Lung (tissue), 12 donors: ENCODE data around the gene ASB12. TPM values are rescaled to one million over a fixed set of nuclear protein-coding genes. Genes with fewer than 3 reads are reported as not detected.

ENCODE experiments used
- ATAC-seq: fragments of 200-7000 bp; cut with Tn5 transposase; one replicate; pipeline ENCODE4 v1.9.1; 2020; ENCODE audit warnings: moderate number of reproducible peaks; ENCODE audit not compliant: insufficient read depth, low FRiP score
- DNase-seq, 3 donors: peaks; one replicate each; pipeline ENCODE4 v3.0.0-alpha.2; 2013 to 2017
- H3K27ac ChIP-seq, 2 donors: one replicate each; pipeline ENCODE4 v1.5.1; 2013; ENCODE audit warnings: mild to moderate bottlenecking in 2 of 2, moderate library complexity in 2 of 2, control low read depth in 1 of 2, inconsistent platforms in 1 of 2, low read depth in 1 of 2, low read length in 1 of 2
- H3K27me3 ChIP-seq, 3 donors: one replicate each; pipeline ENCODE4 v1.5.1; 2013; ENCODE audit warnings: low read length in 2 of 3; ENCODE audit not compliant: control insufficient read depth in 3 of 3, insufficient read depth in 3 of 3
- H3K36me3 ChIP-seq, 4 donors: one replicate each; pipeline ENCODE4 v1.5.1; 2013; ENCODE audit warnings: low read length in 4 of 4, mild to moderate bottlenecking in 1 of 4, moderate library complexity in 1 of 4; ENCODE audit not compliant: control insufficient read depth in 4 of 4, insufficient read depth in 4 of 4
- H3K4me1 ChIP-seq, 5 donors: one replicate each; pipeline ENCODE4 v1.5.1; 2013; ENCODE audit warnings: low read length in 5 of 5, mild to moderate bottlenecking in 2 of 5, moderate library complexity in 1 of 5; ENCODE audit not compliant: control insufficient read depth in 5 of 5, insufficient read depth in 5 of 5
- H3K4me3 ChIP-seq: one replicate; pipeline ENCODE4 v1.5.1; 2013; ENCODE audit warnings: mild to moderate bottlenecking, control low read depth, moderate library complexity
- H3K9ac ChIP-seq, 2 donors: one replicate each; pipeline ENCODE4 v1.5.1; 2013; ENCODE audit warnings: low read length in 2 of 2, control low read depth in 1 of 2; ENCODE audit not compliant: insufficient read depth in 1 of 2
- H3K9me3 ChIP-seq, 4 donors: one replicate each; pipeline ENCODE4 v1.5.1; 2013; ENCODE audit warnings: low read length in 3 of 4, mild to moderate bottlenecking in 1 of 4, moderate library complexity in 1 of 4; ENCODE audit not compliant: control insufficient read depth in 4 of 4, insufficient read depth in 3 of 4
- WGBS, 2 donors: extraction: QIAGEN DNeasy Blood & Tissue Kit; methylation state at CpG; one replicate each; pipeline ENCODE4 v1.1.7; 2013; 5-methylcytosine and 5-hydroxymethylcytosine counted together
- polyA plus RNA-seq, 2 donors: library from polyadenylated mRNA; stranded (reverse); fragments of 200-250 nt; gene quantifications; one replicate each; pipeline ENCODE4 v1.2.1, GENCODE V29; 2013
- total RNA-seq, 2 donors: library from RNA; depleted of rRNA in 1 of 2; stranded (reverse); fragments of >200 nt in 1 of 2; gene quantifications; one replicate each; pipeline ENCODE4 v1.2.1, GENCODE V29; 2014 to 2021
- TF ChIP-seq, protein P1 (sequence below): IDR thresholded peaks from 2 replicates; pipeline ENCODE4 v1.5.1; 2012; ENCODE audit warnings: mild to moderate bottlenecking; ENCODE audit errors: control extremely low read depth, extremely low read depth
- donor health status: control.
- donor health status: control.
- donor health status: Bipolar disorder and iron deficiency.
- donor health status: healthy.
- donor health status: DM: yes; HTN: yes; CAD: no.

Gene ASB12
- total and polyA plus RNA-seq, 4 donors: 0.11 to 0.46 (median 0.16) TPM; not detected in 1

DNA sequence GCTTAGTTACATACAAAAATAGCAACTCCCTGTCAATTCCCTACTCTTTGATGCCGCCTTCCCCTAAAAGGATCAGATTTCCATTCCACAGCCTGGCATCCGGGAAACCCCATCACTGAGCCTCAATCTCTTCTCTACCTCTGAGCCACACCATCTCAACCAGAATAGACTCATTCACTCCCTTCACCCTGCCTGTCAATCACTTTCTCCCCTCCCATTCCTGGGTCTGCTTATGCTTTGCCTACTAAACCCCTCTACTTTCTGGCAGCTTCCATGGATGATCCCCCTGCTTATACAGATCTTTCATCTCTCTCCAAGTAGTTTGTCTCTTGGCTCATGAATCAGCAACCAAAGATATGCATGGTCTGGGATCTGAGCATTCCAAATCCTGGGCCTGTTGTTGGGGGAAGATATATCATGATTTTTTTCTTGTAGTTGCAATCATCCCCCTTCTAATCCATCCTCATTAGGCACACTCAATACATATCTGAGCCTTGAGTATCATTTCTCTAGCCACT lies 27.5 kb downstream of the ASB12 start:
- peak in 1 of 3 donors; percentile 0 for DNase-seq
- H3K4me1 ChIP-seq: peaks cover 0 to 20% (median 8%) of the 10 kb centered on the region in 5 donors
- no peak for ATAC-seq
- H3K36me3 ChIP-seq: no peaks in the 10 kb centered on the region
- H3K4me3 ChIP-seq: no peak overlapping the region
- no peak overlapping the region for H3K9ac ChIP-seq
- TF ChIP-seq, protein P1, sequence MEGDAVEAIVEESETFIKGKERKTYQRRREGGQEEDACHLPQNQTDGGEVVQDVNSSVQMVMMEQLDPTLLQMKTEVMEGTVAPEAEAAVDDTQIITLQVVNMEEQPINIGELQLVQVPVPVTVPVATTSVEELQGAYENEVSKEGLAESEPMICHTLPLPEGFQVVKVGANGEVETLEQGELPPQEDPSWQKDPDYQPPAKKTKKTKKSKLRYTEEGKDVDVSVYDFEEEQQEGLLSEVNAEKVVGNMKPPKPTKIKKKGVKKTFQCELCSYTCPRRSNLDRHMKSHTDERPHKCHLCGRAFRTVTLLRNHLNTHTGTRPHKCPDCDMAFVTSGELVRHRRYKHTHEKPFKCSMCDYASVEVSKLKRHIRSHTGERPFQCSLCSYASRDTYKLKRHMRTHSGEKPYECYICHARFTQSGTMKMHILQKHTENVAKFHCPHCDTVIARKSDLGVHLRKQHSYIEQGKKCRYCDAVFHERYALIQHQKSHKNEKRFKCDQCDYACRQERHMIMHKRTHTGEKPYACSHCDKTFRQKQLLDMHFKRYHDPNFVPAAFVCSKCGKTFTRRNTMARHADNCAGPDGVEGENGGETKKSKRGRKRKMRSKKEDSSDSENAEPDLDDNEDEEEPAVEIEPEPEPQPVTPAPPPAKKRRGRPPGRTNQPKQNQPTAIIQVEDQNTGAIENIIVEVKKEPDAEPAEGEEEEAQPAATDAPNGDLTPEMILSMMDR: no peak
- no peaks in the 10 kb centered on the region for H3K9me3 ChIP-seq
- no peak overlapping the region for H3K27ac ChIP-seq
- no peaks in the 10 kb centered on the region for H3K27me3 ChIP-seq
- WGBS, 2 donors: 76 to 78% methylated on average over 2 of the region's 2 CpGs

DNA sequence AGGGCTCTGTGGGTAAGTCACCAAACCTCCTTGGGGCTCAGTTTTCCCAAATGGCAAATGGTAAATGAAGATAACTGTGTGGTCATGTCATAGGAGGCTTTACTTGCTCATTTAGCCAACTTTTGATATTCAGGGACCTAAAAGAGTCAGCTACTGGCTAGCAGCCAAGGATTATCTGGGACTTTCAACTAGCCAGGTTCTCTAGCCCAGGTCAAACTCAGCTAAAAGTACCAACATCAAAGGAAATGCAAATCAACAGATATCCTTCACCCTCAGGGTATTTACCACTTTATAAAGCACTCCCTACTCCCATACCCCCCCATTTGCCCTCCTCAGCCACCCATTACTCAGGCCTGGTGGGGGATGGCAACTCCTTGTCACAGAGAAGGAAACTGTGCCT lies 32.4 kb downstream of the ASB12 start:
- no peak overlapping the region for H3K4me3 ChIP-seq
- ATAC-seq (no peak), DNase-seq (no peak)
- no peaks in the 10 kb centered on the region for H3K36me3 ChIP-seq
- TF ChIP-seq, protein P1: no peak
- H3K27ac ChIP-seq: no peak overlapping the region
- peaks cover 0 to 3% (median 0%) of the 10 kb centered on the region in 5 donors for H3K4me1 ChIP-seq
- peaks cover 0 to 2% (median 0%) of the 10 kb centered on the region in 4 donors for H3K9me3 ChIP-seq
- no peaks in the 10 kb centered on the region for H3K27me3 ChIP-seq
- no peak overlapping the region for H3K9ac ChIP-seq

DNA sequence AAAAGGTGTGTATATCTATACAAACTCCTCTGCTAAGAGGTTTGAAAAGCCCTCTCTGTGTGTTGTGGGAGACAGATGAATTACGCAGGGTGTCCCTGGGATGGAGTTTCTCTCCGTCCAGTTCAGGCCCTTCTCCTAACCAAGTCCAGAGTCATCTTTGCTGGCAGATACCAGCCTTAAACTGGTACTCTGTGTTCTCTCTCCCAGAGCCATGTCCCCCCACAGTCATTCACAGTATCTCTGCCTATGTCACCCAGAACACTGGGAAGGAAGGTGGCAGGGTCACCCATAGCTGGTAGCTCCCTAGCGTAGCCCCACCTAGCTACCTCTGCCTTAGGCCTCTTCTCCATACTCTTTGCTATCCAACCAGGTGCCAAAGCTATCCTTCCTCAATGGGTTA lies 33.8 kb downstream of the ASB12 start:
- H3K9me3 ChIP-seq: peaks cover 0 to 2% (median 0%) of the 10 kb centered on the region in 4 donors
- 86 to 93% methylated on average over 3 of the region's 3 CpGs for WGBS, 2 donors

More for the DNA sequence above, 33.8 kb downstream of the ASB12 start:
- peaks cover 0 to 3% (median 0%) of the 10 kb centered on the region in 5 donors for H3K4me1 ChIP-seq
- ATAC-seq (no peak), DNase-seq (no peak)
- peaks cover 0 to 2% (median 0%) of the 10 kb centered on the region in 4 donors for H3K36me3 ChIP-seq
- H3K4me3 ChIP-seq: no peak overlapping the region
- no peak overlapping the region for H3K9ac ChIP-seq
- TF ChIP-seq, protein P1: no peak
- no peaks in the 10 kb centered on the region for H3K27me3 ChIP-seq
- no peak overlapping the region for H3K27ac ChIP-seq
